Fibroblast of lung (primary cell): ENCODE results near the gene PHACTR2. TPM values are rescaled to one million over a fixed set of nuclear protein-coding genes. Genes with fewer than 3 reads are reported as not detected.

Experiments
- DNase-seq, 2 donors: peaks; one replicate each; pipeline versions ENCODE4 v3.0.0 to v3.0.0-alpha.2; 2010; ENCODE audit warnings: low read depth in 2 of 2
- H2AFZ ChIP-seq: 2 replicates; pipeline ENCODE4 v1.5.1; 2012; ENCODE audit warnings: low read length, control low read depth, inconsistent platforms
- H3K27ac ChIP-seq: 2 replicates; pipeline ENCODE4 v1.5.1; 2011; ENCODE audit warnings: low read length, control low read depth; ENCODE audit not compliant: insufficient read depth
- H3K27me3 ChIP-seq: 2 replicates; pipeline ENCODE4 v1.5.1; 2011; ENCODE audit warnings: mild to moderate bottlenecking, low read length; ENCODE audit not compliant: control insufficient read depth, insufficient read depth
- H3K36me3 ChIP-seq: 2 replicates; pipeline ENCODE4 v1.5.1; 2011; ENCODE audit warnings: low read length; ENCODE audit not compliant: control insufficient read depth, insufficient read depth
- H3K4me1 ChIP-seq: 2 replicates; pipeline ENCODE4 v1.5.1; 2011; ENCODE audit warnings: low read length; ENCODE audit not compliant: control insufficient read depth, insufficient read depth; ENCODE audit errors: extremely low read depth
- H3K4me2 ChIP-seq: 2 replicates; pipeline ENCODE4 v1.5.1; 2011; ENCODE audit warnings: low read length, control low read depth; ENCODE audit not compliant: insufficient read depth; ENCODE audit errors: extremely low read depth
- H3K4me3 ChIP-seq, 4 experiments: fragments of 200-600 bp in 1 of 4; sonication (generic) in 1 of 4; replicated peaks in 1 of 4; 2 replicates each; pipeline ENCODE4 v1.5.1; 2011 to 2016; ENCODE audit warnings: low read length in 4 of 4, low read depth in 3 of 4, mild to moderate bottlenecking in 3 of 4, control low read depth in 2 of 4, inconsistent platforms in 1 of 4, mixed read lengths in 1 of 4; ENCODE audit not compliant: insufficient read depth in 1 of 4; ENCODE audit errors: control extremely low read depth in 1 of 4
- H3K79me2 ChIP-seq: 2 replicates; pipeline ENCODE4 v1.5.1; 2012; ENCODE audit warnings: mild to moderate bottlenecking, low read length, inconsistent platforms; ENCODE audit not compliant: control insufficient read depth, insufficient read depth
- H3K9ac ChIP-seq: 2 replicates; pipeline ENCODE4 v1.5.1; 2011; ENCODE audit warnings: mild to moderate bottlenecking, low read length, control low read depth; ENCODE audit not compliant: insufficient read depth
- H3K9me3 ChIP-seq: 2 replicates; pipeline ENCODE4 v1.5.1; 2012; ENCODE audit warnings: low read depth, low read length; ENCODE audit not compliant: control insufficient read depth, insufficient read depth
- H4K20me1 ChIP-seq: 2 replicates; pipeline ENCODE4 v1.5.1; 2011; ENCODE audit warnings: low read length; ENCODE audit not compliant: control insufficient read depth, insufficient read depth; ENCODE audit errors: extremely low read depth
- EZH2 ChIP-seq: IDR thresholded peaks from 2 replicates; pipeline ENCODE4 v1.5.1; 2012; ENCODE audit warnings: low read length, control low read depth, mild to moderate bottlenecking; ENCODE audit errors: missing control alignments
- polyA plus RNA-seq, 2 donors: library from polyadenylated mRNA; depleted of rRNA in 1 of 2; stranded (reverse) in 1 of 2; unstranded in 1 of 2; fragments of >200 nt; gene quantifications; 2 replicates each; pipeline ENCODE4 v1.2.1, GENCODE V29; 2011 to 2012; ENCODE audit warnings: missing spikeins in 1 of 2
- total RNA-seq: library from RNA; depleted of rRNA; stranded (reverse); fragments of >200 nt; gene quantifications from 2 replicates; pipeline ENCODE4 v1.2.1, GENCODE V29; 2014
- TF ChIP-seq, protein P1 (sequence below), 2 donors: IDR thresholded peaks in 1 of 2; conservative IDR thresholded peaks in 1 of 2; 1 replicate in 1 of 2; 2 replicates in 1 of 2; pipeline ENCODE4 v1.5.1; 2011 to 2012; ENCODE audit warnings: low read length in 2 of 2, control low read depth in 1 of 2, inconsistent platforms in 1 of 2, low read depth in 1 of 2, mild to moderate bottlenecking in 1 of 2

Gene PHACTR2
- total and polyA plus RNA-seq, 2 donors (not counting 1 experiment from before 2014, with no cell fraction given): 40.1 to 55.0 TPM

GRCh38 chr6:143747347-143747842 is 69.6 kb downstream of the PHACTR2 start:
- no peak for DNase-seq
- H3K27me3 ChIP-seq: no peaks in the 10 kb centered on the region
- TF ChIP-seq, protein P1, sequence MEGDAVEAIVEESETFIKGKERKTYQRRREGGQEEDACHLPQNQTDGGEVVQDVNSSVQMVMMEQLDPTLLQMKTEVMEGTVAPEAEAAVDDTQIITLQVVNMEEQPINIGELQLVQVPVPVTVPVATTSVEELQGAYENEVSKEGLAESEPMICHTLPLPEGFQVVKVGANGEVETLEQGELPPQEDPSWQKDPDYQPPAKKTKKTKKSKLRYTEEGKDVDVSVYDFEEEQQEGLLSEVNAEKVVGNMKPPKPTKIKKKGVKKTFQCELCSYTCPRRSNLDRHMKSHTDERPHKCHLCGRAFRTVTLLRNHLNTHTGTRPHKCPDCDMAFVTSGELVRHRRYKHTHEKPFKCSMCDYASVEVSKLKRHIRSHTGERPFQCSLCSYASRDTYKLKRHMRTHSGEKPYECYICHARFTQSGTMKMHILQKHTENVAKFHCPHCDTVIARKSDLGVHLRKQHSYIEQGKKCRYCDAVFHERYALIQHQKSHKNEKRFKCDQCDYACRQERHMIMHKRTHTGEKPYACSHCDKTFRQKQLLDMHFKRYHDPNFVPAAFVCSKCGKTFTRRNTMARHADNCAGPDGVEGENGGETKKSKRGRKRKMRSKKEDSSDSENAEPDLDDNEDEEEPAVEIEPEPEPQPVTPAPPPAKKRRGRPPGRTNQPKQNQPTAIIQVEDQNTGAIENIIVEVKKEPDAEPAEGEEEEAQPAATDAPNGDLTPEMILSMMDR (conservative IDR thresholded peaks at IDR 0.05 in 1 of 2, IDR thresholded peaks at IDR 0.05 in 1 of 2; ENCODE audit: low read depth in 1 of 2, low read length in 2 of 2): no peak
- no peak for TF ChIP-seq EZH2
- no peak overlapping the region for H2AFZ ChIP-seq
- no peak overlapping the region for H3K4me2 ChIP-seq
- no peak overlapping the region for H3K27ac ChIP-seq
- no peaks in the 10 kb centered on the region for H3K79me2 ChIP-seq
- H4K20me1 ChIP-seq: no peaks in the 10 kb centered on the region
- H3K9ac ChIP-seq: no peak overlapping the region
- peaks cover 9% of the 10 kb centered on the region for H3K4me1 ChIP-seq
- H3K4me3 ChIP-seq: no peak overlapping the region
- no peaks in the 10 kb centered on the region for H3K9me3 ChIP-seq
- no peaks in the 10 kb centered on the region for H3K36me3 ChIP-seq

- no peak overlapping the region for H3K4me2 ChIP-seq
- H3K36me3 ChIP-seq: no peaks in the 10 kb centered on the region
- no peaks in the 10 kb centered on the region for H4K20me1 ChIP-seq
- no peak for TF ChIP-seq EZH2
- TF ChIP-seq, protein P1 (conservative IDR thresholded peaks at IDR 0.05 in 1 of 2, IDR thresholded peaks at IDR 0.05 in 1 of 2; ENCODE audit: low read depth in 1 of 2, low read length in 2 of 2): no peak
- H3K79me2 ChIP-seq: no peaks in the 10 kb centered on the region
- no peak overlapping the region for H3K9ac ChIP-seq
- peaks cover 3% of the 10 kb centered on the region for H3K4me1 ChIP-seq
- no peak for DNase-seq
- no peak overlapping the region for H2AFZ ChIP-seq
- no peaks in the 10 kb centered on the region for H3K27me3 ChIP-seq
- H3K9me3 ChIP-seq: no peaks in the 10 kb centered on the region
- no peak overlapping the region for H3K27ac ChIP-seq
- H3K4me3 ChIP-seq: no peak overlapping the region
Measured at GRCh38 chr6:143749891-143750290, 72.1 kb downstream of the PHACTR2 start.

DNA sequence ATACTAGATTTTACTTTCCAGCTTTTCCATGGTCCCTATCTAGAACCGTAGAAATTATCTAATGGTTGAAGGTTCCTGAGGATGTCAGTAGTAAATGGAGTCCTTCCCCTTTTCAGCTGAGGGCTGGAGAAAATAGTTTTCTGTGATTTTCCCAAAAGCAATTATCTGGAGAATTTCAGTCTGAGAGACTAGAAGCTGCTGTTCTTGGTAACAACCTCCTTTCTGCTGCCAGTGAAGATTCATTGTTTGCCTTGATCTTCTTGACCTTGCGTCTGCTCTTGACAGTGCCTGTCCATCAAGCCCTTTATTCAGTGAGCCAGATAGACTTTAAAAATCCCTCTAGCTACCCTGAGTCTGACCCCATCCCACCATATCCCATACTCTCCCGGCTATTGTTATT is 73.1 kb downstream of the PHACTR2 start:
- Histone ChIP-seq H3K27me3 (no peaks in the 10 kb centered on the region), H3K4me1 (no peaks in the 10 kb centered on the region), H3K27ac (no peak overlapping the region), H3K4me3 (no peak overlapping the region), H3K36me3 (no peaks in the 10 kb centered on the region), H3K9ac (no peak overlapping the region), H3K79me2 (no peaks in the 10 kb centered on the region), H3K4me2 (no peak overlapping the region), H2AFZ (no peak overlapping the region), H3K9me3 (no peaks in the 10 kb centered on the region), H4K20me1 (no peaks in the 10 kb centered on the region)
- no peak for DNase-seq
- TF ChIP-seq, protein P1 (conservative IDR thresholded peaks at IDR 0.05 in 1 of 2, IDR thresholded peaks at IDR 0.05 in 1 of 2; ENCODE audit: low read depth in 1 of 2, low read length in 2 of 2): no peak
- TF ChIP-seq EZH2: no peak
